RWPE2 (cell line): ENCODE results near the gene MTPN.

ENCODE experiments used
- ATAC-seq: fragments of 200-7000 bp; cut with Tn5 transposase; 3 replicates; pipeline ENCODE4 v1.9.1; 2021; ENCODE audit warnings: low read depth
- DNase-seq: peaks from one replicate; pipeline ENCODE4 v3.0.0-alpha.2; 2020; ENCODE audit warnings: low spot score
- H3K27ac ChIP-seq: fragments of 450-650 bp; 2 replicates; pipeline ENCODE4 v1.5.1; 2017; ENCODE audit warnings: mild to moderate bottlenecking; ENCODE audit not compliant: poor library complexity, severe bottlenecking
- H3K27me3 ChIP-seq: fragments of 250-450 bp; sonication (Bioruptor Pico); 2 replicates; pipeline ENCODE4 v1.5.1; 2021; ENCODE audit warnings: mild to moderate bottlenecking, moderate library complexity; ENCODE audit not compliant: insufficient read depth, poor library complexity, severe bottlenecking
- H3K36me3 ChIP-seq: fragments of 250-450 bp; sonication (Bioruptor Pico); 2 replicates; pipeline ENCODE4 v1.5.1; 2020; ENCODE audit warnings: low read depth, mild to moderate bottlenecking, moderate library complexity
- H3K4me1 ChIP-seq: fragments of 250-450 bp; sonication (Bioruptor Pico); 2 replicates; pipeline ENCODE4 v1.5.1; 2021; ENCODE audit warnings: mild to moderate bottlenecking, moderate library complexity; ENCODE audit not compliant: insufficient read depth, poor library complexity, severe bottlenecking
- H3K4me3 ChIP-seq: fragments of 250-450 bp; sonication (Bioruptor Pico); 2 replicates; pipeline ENCODE4 v1.5.1; 2021; ENCODE audit warnings: mild to moderate bottlenecking, moderate library complexity; ENCODE audit not compliant: severe bottlenecking
- H3K9me3 ChIP-seq: fragments of 250-450 bp; sonication (Bioruptor Pico); 2 replicates; pipeline ENCODE4 v1.5.1; 2021; ENCODE audit warnings: mild to moderate bottlenecking, moderate library complexity; ENCODE audit not compliant: severe bottlenecking
- CTCF ChIP-seq: fragments of 450-650 bp; IDR thresholded peaks from one replicate; pipeline ENCODE4 v1.5.1; 2017; ENCODE audit warnings: mild to moderate bottlenecking, moderate library complexity; ENCODE audit not compliant: poor library complexity, severe bottlenecking

Gene MTPN

GRCh38 chr7:135974667-135975066 is 2.5 kb downstream of the MTPN start:
- H3K27me3 ChIP-seq: no peaks in the 10 kb centered on the region
- ATAC-seq (no peak), DNase-seq (no peak)
- H3K4me3 ChIP-seq: no peak overlapping the region
- H3K4me1 ChIP-seq: peaks cover 17% of the 10 kb centered on the region
- H3K9me3 ChIP-seq: no peaks in the 10 kb centered on the region
- H3K27ac ChIP-seq: no peak overlapping the region
- no peak for TF ChIP-seq CTCF
- H3K36me3 ChIP-seq: peaks cover 52% of the 10 kb centered on the region

GRCh38 chr7:135971366-135971725 is 5.8 kb downstream of the MTPN start:
- peaks cover 66% of the 10 kb centered on the region for H3K36me3 ChIP-seq
- H3K4me1 ChIP-seq: peaks cover 12% of the 10 kb centered on the region
- no peak overlapping the region for H3K27ac ChIP-seq
- H3K27me3 ChIP-seq: no peaks in the 10 kb centered on the region
- no peak for TF ChIP-seq CTCF
- no peak overlapping the region for H3K4me3 ChIP-seq
- no peak for DNase-seq
- ATAC-seq: no peak
- H3K9me3 ChIP-seq: no peaks in the 10 kb centered on the region

GRCh38 chr7:135970682-135971365 is 6.3 kb downstream of the MTPN start:
- no peak overlapping the region for H3K27ac ChIP-seq
- no peaks in the 10 kb centered on the region for H3K9me3 ChIP-seq
- peaks cover 66% of the 10 kb centered on the region for H3K36me3 ChIP-seq
- ATAC-seq (no peak), DNase-seq (no peak)
- no peaks in the 10 kb centered on the region for H3K27me3 ChIP-seq
- TF ChIP-seq CTCF: no peak
- peaks cover 9% of the 10 kb centered on the region for H3K4me1 ChIP-seq
- H3K4me3 ChIP-seq: no peak overlapping the region

- H3K4me1 ChIP-seq: peaks cover 5% of the 10 kb centered on the region
- no peak overlapping the region for H3K27ac ChIP-seq
- H3K4me3 ChIP-seq: no peak overlapping the region
- DNase-seq: no peak
- H3K36me3 ChIP-seq: peaks cover 59% of the 10 kb centered on the region
- TF ChIP-seq CTCF: no peak
- no peaks in the 10 kb centered on the region for H3K9me3 ChIP-seq
- no peaks in the 10 kb centered on the region for H3K27me3 ChIP-seq
- ATAC-seq: no peak
Measured at GRCh38 chr7:135970045-135970444, 7.1 kb downstream of the MTPN start.

- no peaks in the 10 kb centered on the region for H3K9me3 ChIP-seq
- no peaks in the 10 kb centered on the region for H3K27me3 ChIP-seq
- peaks cover 6% of the 10 kb centered on the region for H3K4me1 ChIP-seq
- TF ChIP-seq CTCF: no peak
- no peak overlapping the region for H3K4me3 ChIP-seq
- DNase-seq (no peak), ATAC-seq (no peak)
- no peak overlapping the region for H3K27ac ChIP-seq
- peaks cover 32% of the 10 kb centered on the region for H3K36me3 ChIP-seq
Measured at GRCh38 chr7:135966341-135967043, 10.7 kb downstream of the MTPN start.
